GM19035 (cell line): ENCODE results near the gene DENND4B.
"Not testable (repeated sequence)": the region's sequence is repeated elsewhere in the genome, so short reads cannot be mapped to it uniquely, and the experiment has no call there.

Source experiments
- ATAC-seq: cut with Tn5 transposase; IDR thresholded peaks from one replicate; pipeline ENCODE4 v1.9.1; 2021; ENCODE audit not compliant: unreplicated experiment

The DENND4B gene

GRCh38 chr1:153928791-153929341, 17.7 kb downstream of the DENND4B start:
- ATAC-seq: no peak

GRCh38 chr1:153928245-153928644, 18.3 kb downstream of the DENND4B start:
- ATAC-seq: no peak

- no peak for ATAC-seq
Observed at GRCh38 chr1:153926405-153926804, 20.1 kb downstream of the DENND4B start.

GRCh38 chr1:153922972-153923925, 23.3 kb downstream of the DENND4B start, which contains the start of gene GATAD2B:
TSS of gene GATAD2B (minus strand) at chr1:153922972. CDS start at chr1:153828347, 94,625 bp downstream.
- peak; percentile 95 for ATAC-seq

GRCh38 chr1:153922076-153922971, 24.2 kb downstream of the DENND4B start:
- ATAC-seq: peak; percentile 29

- ATAC-seq: no peak
Observed at GRCh38 chr1:153921803-153922075, 24.8 kb downstream of the DENND4B start.

- ATAC-seq: no peak
Observed at GRCh38 chr1:153921080-153921802, 25.3 kb downstream of the DENND4B start.

GRCh38 chr1:153919876-153920852, 26.4 kb downstream of the DENND4B start:
- no peak for ATAC-seq

- no peak for ATAC-seq
Observed at GRCh38 chr1:153916297-153916696, 30.2 kb downstream of the DENND4B start.

- no peak for ATAC-seq
Observed at GRCh38 chr1:153912349-153912748, 34.2 kb downstream of the DENND4B start.

- not testable (repeated sequence) for ATAC-seq
Observed at GRCh38 chr1:153910560-153910959, 36.0 kb downstream of the DENND4B start.

- no peak for ATAC-seq
Observed at GRCh38 chr1:153908071-153908470, 38.4 kb downstream of the DENND4B start.

- ATAC-seq: no peak
Observed at GRCh38 chr1:153907134-153907533, 39.4 kb downstream of the DENND4B start.

GRCh38 chr1:153906396-153906795, 40.1 kb downstream of the DENND4B start:
- ATAC-seq: no peak

- ATAC-seq: not testable (repeated sequence)
Observed at GRCh38 chr1:153905908-153906307, 40.6 kb downstream of the DENND4B start.

- no peak for ATAC-seq
Observed at GRCh38 chr1:153903841-153904455, 42.6 kb downstream of the DENND4B start.

GRCh38 chr1:153899509-153899908, 47.0 kb downstream of the DENND4B start:
- ATAC-seq: no peak

GRCh38 chr1:153895866-153896265, 50.7 kb downstream of the DENND4B start:
- not testable (repeated sequence) for ATAC-seq

- not testable (repeated sequence) for ATAC-seq
Observed at GRCh38 chr1:153891042-153891441, 55.5 kb downstream of the DENND4B start.
